ENCODE measurements around the gene SFSWAP. TPM values are rescaled to one million over a fixed set of nuclear protein-coding genes. Genes with fewer than 3 reads are reported as not detected.

SFSWAP gene
- total RNA-seq, 1 experiment from 2014 or later, result 76.3 TPM

- peaks cover 46% of the 10 kb centered on the region for H3K36me3 Mint-ChIP-seq
- peak overlapping the region; percentile 73 for H3K27ac Mint-ChIP-seq
- H3K9me3 Mint-ChIP-seq, result no peaks in the 10 kb centered on the region
- no peaks in the 10 kb centered on the region for H3K27me3 Mint-ChIP-seq (ENCODE audit: low read depth)
- ATAC-seq (peak; percentile 51), DNase-seq (ENCODE audit: low spot score) (peak; percentile 41)
- TF ChIP-seq NFE2L1 (CRISPR knock-in tag; IDR thresholded peaks at IDR 0.05) (0 out of 2 replicates have a peak, but pooled peaks have one; percentile 22), ZBTB21 (CRISPR knock-in tag; IDR thresholded peaks at IDR 0.05; ENCODE audit: borderline replicate concordance) (no peak)
- ChIA-PET CTCF (interaction anchor here (1.4 kb wide), 1 partner anchor 13 kb away, joined by 4 read pairs; no protein-coding TSS in a partner anchor), POLR2A (interaction anchor here (1.0 kb wide), 1 partner anchor 9 kb away, joined by 3 read pairs; no protein-coding TSS in a partner anchor)
- H3K4me3 Mint-ChIP-seq, result peak overlapping the region; percentile 32
- H3K4me1 Mint-ChIP-seq, result peaks cover 28% of the 10 kb centered on the region
Measured at GRCh38 chr12:131783915-131784541, 73.1 kb downstream of the SFSWAP start.

- H3K27ac Mint-ChIP-seq, result peak overlapping the region; percentile 84
- H3K27me3 Mint-ChIP-seq (ENCODE audit: low read depth), result no peaks in the 10 kb centered on the region
- no peaks in the 10 kb centered on the region for H3K9me3 Mint-ChIP-seq
- peak overlapping the region; percentile 6; the same call in 1 of the 2 replicates for H3K4me3 Mint-ChIP-seq
- H3K4me1 Mint-ChIP-seq, result peaks cover 28% of the 10 kb centered on the region
- DNase-seq (ENCODE audit: low spot score) (no peak), ATAC-seq (peak; percentile 53)
- H3K36me3 Mint-ChIP-seq, result peaks cover 48% of the 10 kb centered on the region
- no peak for TF ChIP-seq ZNF425 (CRISPR knock-in tag; conservative IDR thresholded peaks at IDR 0.05)
- TF ChIP-seq NFATC4 (CRISPR knock-in tag; IDR thresholded peaks at IDR 0.05), result no peak
- CTCF ChIA-PET, result interaction anchor here (0.5 to 1.6 kb wide), 5 partner anchors 10 to 202 kb away, joined by 3 to 8 read pairs (median 3); no protein-coding TSS in a partner anchor
- POLR2A ChIA-PET, result interaction anchor here (0.5 kb wide), 1 partner anchor 31 kb away, joined by 3 read pairs; no protein-coding TSS in a partner anchor
Measured at GRCh38 chr12:131784909-131785762, 74.2 kb downstream of the SFSWAP start.

- peak overlapping the region; percentile 84 for H3K27ac Mint-ChIP-seq
- peaks cover 4% of the 10 kb centered on the region for H3K9me3 Mint-ChIP-seq
- H3K4me3 Mint-ChIP-seq, result no peak overlapping the region
- CTCF ChIA-PET, result interaction anchor here (0.8 to 1.6 kb wide), 4 partner anchors 11 to 50 kb away, joined by 3 to 8 read pairs (median 4); no protein-coding TSS in a partner anchor
- POLR2A ChIA-PET, result interaction anchor here (0.5 kb wide), 1 partner anchor 31 kb away, joined by 3 read pairs; no protein-coding TSS in a partner anchor
- H3K36me3 Mint-ChIP-seq, result peaks cover 48% of the 10 kb centered on the region
- ATAC-seq, result no peak
- peaks cover 28% of the 10 kb centered on the region for H3K4me1 Mint-ChIP-seq
- DNase-seq (ENCODE audit: low spot score), result no peak
- no peaks in the 10 kb centered on the region for H3K27me3 Mint-ChIP-seq (ENCODE audit: low read depth)
- no peak for TF ChIP-seq PRDM15 (CRISPR knock-in tag; IDR thresholded peaks at IDR 0.05)
- TF ChIP-seq NR2C2 (CRISPR knock-in tag; IDR thresholded peaks at IDR 0.05), result no peak
- TF ChIP-seq PRRX2 (CRISPR knock-in tag; IDR thresholded peaks at IDR 0.05), result no peak
- no peak for TF ChIP-seq ZNF416 (CRISPR knock-in tag; IDR thresholded peaks at IDR 0.05)
- TF ChIP-seq ZNF138 (CRISPR knock-in tag; conservative IDR thresholded peaks at IDR 0.05), result no peak
- TF ChIP-seq ZNF281 (CRISPR knock-in tag; IDR thresholded peaks at IDR 0.05), result no peak
- TF ChIP-seq KAT7 (CRISPR knock-in tag; IDR thresholded peaks at IDR 0.05; ENCODE audit: borderline replicate concordance), result no peak
- TF ChIP-seq ESRRA (CRISPR knock-in tag; IDR thresholded peaks at IDR 0.05; ENCODE audit: borderline replicate concordance), result no peak
- TF ChIP-seq GRHL2 (CRISPR knock-in tag; IDR thresholded peaks at IDR 0.05; ENCODE audit: insufficient replicate concordance, severe bottlenecking), result no peak
- TF ChIP-seq MLX (CRISPR knock-in tag; IDR thresholded peaks at IDR 0.05), result no peak
- no peak for TF ChIP-seq TEAD1 (CRISPR knock-in tag; IDR thresholded peaks at IDR 0.05)
- TF ChIP-seq MYBL2 (CRISPR knock-in tag; IDR thresholded peaks at IDR 0.05), result no peak
- no peak for TF ChIP-seq NR3C1 (CRISPR knock-in tag; conservative IDR thresholded peaks at IDR 0.05; ENCODE audit: low read depth)
Measured at GRCh38 chr12:131785763-131786330, 75.0 kb downstream of the SFSWAP start.
